ENCODE measurements around the gene MAST3.
A peak's percentile ranks its signal among the peaks of the same experiment; 100 is the strongest.

The MAST3 gene

GRCh38 chr19:18072335-18072734, 25.2 kb upstream of the MAST3 start:
- Histone ChIP-seq H3K27ac (ENCODE audit: low read length) (no peak overlapping the region), H4K20me1 (ENCODE audit: insufficient read depth, low read length) (no peaks in the 10 kb centered on the region), H3K9me3 (ENCODE audit: insufficient read depth, low read length) (no peaks in the 10 kb centered on the region), H2AFZ (ENCODE audit: low read depth, low read length) (no peak overlapping the region), H3K27me3 (ENCODE audit: low read depth, low read length) (no peaks in the 10 kb centered on the region), H3K9ac (ENCODE audit: low read length) (no peak overlapping the region), H3K4me1 (ENCODE audit: low read length) (no peaks in the 10 kb centered on the region), H3K4me2 (ENCODE audit: low read length) (no peak overlapping the region), H3K36me3 (replicated peaks; ENCODE audit: low read depth, low read length) (peaks cover 3% of the 10 kb centered on the region), H3K4me3 (ENCODE audit: low read length) (no peak overlapping the region), H3K79me2 (ENCODE audit: low read length) (no peaks in the 10 kb centered on the region)
- no peak for TF ChIP-seq EZH2phosphoT487 (IDR thresholded peaks at IDR 0.05; ENCODE audit: low read depth)
- TF ChIP-seq CTCF (IDR thresholded peaks at IDR 0.05; ENCODE audit: low read depth, low read length), result no peak

- H3K4me3 ChIP-seq (ENCODE audit: low read length), result no peak overlapping the region
- no peaks in the 10 kb centered on the region for H3K27me3 ChIP-seq (ENCODE audit: low read depth, low read length)
- H3K36me3 ChIP-seq (replicated peaks; ENCODE audit: low read depth, low read length), result peaks cover 3% of the 10 kb centered on the region
- H3K4me1 ChIP-seq (ENCODE audit: low read length), result no peaks in the 10 kb centered on the region
- H2AFZ ChIP-seq (ENCODE audit: low read depth, low read length), result no peak overlapping the region
- H3K79me2 ChIP-seq (ENCODE audit: low read length), result no peaks in the 10 kb centered on the region
- no peak overlapping the region for H3K27ac ChIP-seq (ENCODE audit: low read length)
- H4K20me1 ChIP-seq (ENCODE audit: insufficient read depth, low read length), result no peaks in the 10 kb centered on the region
- no peaks in the 10 kb centered on the region for H3K9me3 ChIP-seq (ENCODE audit: insufficient read depth, low read length)
- no peak overlapping the region for H3K9ac ChIP-seq (ENCODE audit: low read length)
- TF ChIP-seq EZH2phosphoT487 (IDR thresholded peaks at IDR 0.05; ENCODE audit: low read depth), result no peak
- TF ChIP-seq CTCF (IDR thresholded peaks at IDR 0.05; ENCODE audit: low read depth, low read length), result no peak
- no peak overlapping the region for H3K4me2 ChIP-seq (ENCODE audit: low read length)
These were observed 24.4 kb upstream of the MAST3 start for GRCh38 chr19:18073197-18073596.

GRCh38 chr19:18074192-18074591, 23.4 kb upstream of the MAST3 start:
- Histone ChIP-seq H3K27me3 (ENCODE audit: low read depth, low read length) (no peaks in the 10 kb centered on the region), H3K36me3 (replicated peaks; ENCODE audit: low read depth, low read length) (peaks cover 3% of the 10 kb centered on the region), H3K4me2 (ENCODE audit: low read length) (no peak overlapping the region), H3K27ac (ENCODE audit: low read length) (no peak overlapping the region), H4K20me1 (ENCODE audit: insufficient read depth, low read length) (no peaks in the 10 kb centered on the region), H2AFZ (ENCODE audit: low read depth, low read length) (no peak overlapping the region), H3K9me3 (ENCODE audit: insufficient read depth, low read length) (no peaks in the 10 kb centered on the region), H3K79me2 (ENCODE audit: low read length) (no peaks in the 10 kb centered on the region), H3K9ac (ENCODE audit: low read length) (no peak overlapping the region), H3K4me1 (ENCODE audit: low read length) (no peaks in the 10 kb centered on the region), H3K4me3 (ENCODE audit: low read length) (no peak overlapping the region)
- TF ChIP-seq EZH2phosphoT487 (IDR thresholded peaks at IDR 0.05; ENCODE audit: low read depth), result no peak
- peak; percentile 28 for TF ChIP-seq CTCF (IDR thresholded peaks at IDR 0.05; ENCODE audit: low read depth, low read length)

- Histone ChIP-seq H4K20me1 (ENCODE audit: insufficient read depth, low read length) (no peaks in the 10 kb centered on the region), H3K4me1 (ENCODE audit: low read length) (peaks cover 23% of the 10 kb centered on the region), H2AFZ (ENCODE audit: low read depth, low read length) (no peak overlapping the region), H3K4me3 (ENCODE audit: low read length) (no peak overlapping the region), H3K36me3 (replicated peaks; ENCODE audit: low read depth, low read length) (no peaks in the 10 kb centered on the region), H3K27me3 (ENCODE audit: low read depth, low read length) (no peaks in the 10 kb centered on the region), H3K27ac (ENCODE audit: low read length) (no peak overlapping the region), H3K9me3 (ENCODE audit: insufficient read depth, low read length) (no peaks in the 10 kb centered on the region), H3K4me2 (ENCODE audit: low read length) (no peak overlapping the region), H3K9ac (ENCODE audit: low read length) (no peak overlapping the region), H3K79me2 (ENCODE audit: low read length) (no peaks in the 10 kb centered on the region)
- TF ChIP-seq EZH2phosphoT487 (IDR thresholded peaks at IDR 0.05; ENCODE audit: low read depth), result no peak
- TF ChIP-seq CTCF (IDR thresholded peaks at IDR 0.05; ENCODE audit: low read depth, low read length), result no peak
These were observed 13.5 kb upstream of the MAST3 start for GRCh38 chr19:18083929-18084684.
